ENCODE data around the gene RALGAPA1. TPM values are rescaled to one million over a fixed set of nuclear protein-coding genes. Genes with fewer than 3 reads are reported as not detected.
A peak's percentile ranks its signal among the peaks of the same experiment; 100 is the strongest.

RALGAPA1 gene
- total and polyA plus RNA-seq, 2 of the 13 experiments (the other 11 are each of a cell fraction or from before 2014, with no cell fraction given), result 65.0 to 89.2 TPM

GRCh38 chr14:35819591-35820540, 10.8 kb upstream of the RALGAPA1 start (continued):
- no peak for TF ChIP-seq GPBP1L1 (CRISPR knock-in tag; IDR thresholded peaks at IDR 0.05)
- no peak for TF ChIP-seq GLMP (CRISPR knock-in tag; IDR thresholded peaks at IDR 0.05; ENCODE audit: borderline replicate concordance)
- TF ChIP-seq ZNF713 (CRISPR knock-in tag; IDR thresholded peaks at IDR 0.05), result no peak
- 0 out of 2 replicates have a peak, but pooled peaks have one; percentile 29 for TF ChIP-seq ZBTB33 (CRISPR knock-in tag; IDR thresholded peaks at IDR 0.05)
- TF ChIP-seq ZFP41 (CRISPR knock-in tag; IDR thresholded peaks at IDR 0.05; ENCODE audit: borderline replicate concordance), result no peak
- TF ChIP-seq ZNF772 (CRISPR knock-in tag; IDR thresholded peaks at IDR 0.05), result no peak
- TF ChIP-seq GABPB1 (CRISPR knock-in tag; IDR thresholded peaks at IDR 0.05), result no peak; the same call in 1 of the 2 replicates
- no peak for TF ChIP-seq TCF7 (IDR thresholded peaks at IDR 0.05; ENCODE audit: low read depth)
- TF ChIP-seq ZFP36L1 (CRISPR knock-in tag; IDR thresholded peaks at IDR 0.05), result no peak
- no peak for TF ChIP-seq ZFP90 (CRISPR knock-in tag; IDR thresholded peaks at IDR 0.05; ENCODE audit: borderline replicate concordance)
- no peak for TF ChIP-seq ZSCAN31 (CRISPR knock-in tag; IDR thresholded peaks at IDR 0.05; ENCODE audit: low read depth)
- TF ChIP-seq ZNF572 (CRISPR knock-in tag; IDR thresholded peaks at IDR 0.05), result no peak
- peak; percentile 55; the same call in 1 of the 2 replicates for TF ChIP-seq ZNF138 (CRISPR knock-in tag; IDR thresholded peaks at IDR 0.05; ENCODE audit: low read depth)
- no peak for TF ChIP-seq THAP7 (CRISPR knock-in tag; IDR thresholded peaks at IDR 0.05)
- 0 out of 2 replicates have a peak, but pooled peaks have one; percentile 15 for TF ChIP-seq FOSL1 (CRISPR knock-in tag; IDR thresholded peaks at IDR 0.05; ENCODE audit: borderline replicate concordance)
- no peak for TF ChIP-seq ZHX1 (CRISPR knock-in tag; IDR thresholded peaks at IDR 0.05; ENCODE audit: low read depth)
- no peak for TF ChIP-seq ZNF484 (CRISPR knock-in tag; IDR thresholded peaks at IDR 0.05; ENCODE audit: borderline replicate concordance, low read depth)
